ENCODE data around the gene COPG1. TPM values are rescaled to one million over a fixed set of nuclear protein-coding genes. Genes with fewer than 3 reads are reported as not detected.

COPG1 gene
- total and polyA plus RNA-seq, 2 donors (not counting 3 experiments of a cell fraction or from before 2014, with no cell fraction given) = 112 to 202 TPM

DNA sequence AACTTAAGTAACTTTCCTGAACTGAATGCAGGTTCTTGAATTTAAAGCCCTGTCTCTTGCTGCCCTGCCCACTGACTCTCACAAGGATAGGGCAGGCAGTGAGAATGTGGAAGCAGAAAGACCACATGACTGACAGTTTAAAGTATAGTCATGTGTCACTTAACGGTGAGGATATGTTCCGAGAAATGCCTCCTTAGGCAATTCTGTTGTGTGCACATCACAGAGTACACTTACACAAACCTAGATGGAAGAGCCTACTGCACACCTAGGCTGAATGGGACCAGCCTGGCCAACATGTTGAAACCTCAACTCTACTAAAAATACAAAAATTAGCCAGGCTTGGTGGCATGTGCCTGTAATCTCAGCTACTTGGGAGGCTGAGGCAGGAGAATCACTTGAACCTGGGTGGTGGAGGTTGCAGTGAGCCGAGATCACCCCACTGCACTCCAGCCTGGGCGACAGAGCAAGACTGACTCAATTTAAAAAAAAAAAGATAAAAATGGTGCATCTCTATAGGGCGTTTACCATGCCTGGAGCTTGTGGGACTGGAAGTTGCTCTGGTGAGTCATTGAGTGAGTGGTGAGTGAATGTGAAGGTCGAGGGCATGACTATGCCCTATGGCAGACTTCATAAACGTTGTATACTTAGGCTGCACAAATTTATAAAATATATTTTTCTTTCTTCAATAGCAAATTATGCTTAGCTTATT lies 18.9 kb upstream of the COPG1 start:
- Histone ChIP-seq H2AFZ (ENCODE audit: low read depth, low read length) (no peak overlapping the region), H3K79me2 (ENCODE audit: control insufficient read depth, insufficient read depth, low read length) (no peaks in the 10 kb centered on the region), H3K36me3 (ENCODE audit: control insufficient read depth in 2 of 2, extremely low read depth in 1 of 2, insufficient read depth in 2 of 2, low read length in 2 of 2) (no peaks in the 10 kb centered on the region), H3K4me1 (ENCODE audit: control insufficient read depth, extremely low read depth, insufficient read depth, low read length) (peaks cover 35% of the 10 kb centered on the region), H3K4me2 (ENCODE audit: insufficient read depth, low read length) (no peak overlapping the region), H3K4me3 (replicated peaks in 1 of 3; ENCODE audit: insufficient read depth in 1 of 3, low read depth in 1 of 3, low read length in 3 of 3) (no peak overlapping the region), H3K27me3 (ENCODE audit: control insufficient read depth in 2 of 2, insufficient read depth in 2 of 2, low read length in 2 of 2) (no peaks in the 10 kb centered on the region), H3K27ac (ENCODE audit: insufficient read depth, low read depth, low read length) (no peak overlapping the region), H3K9me1 (replicated peaks; ENCODE audit: control insufficient read depth, extremely low read depth, insufficient read depth, low read length) (no peaks in the 10 kb centered on the region), H3K9me3 (replicated peaks; ENCODE audit: control insufficient read depth, insufficient read depth, low read length) (no peaks in the 10 kb centered on the region), H3K9ac (replicated peaks; ENCODE audit: extremely low read depth, insufficient read depth, low read length) (no peak overlapping the region), H4K20me1 (replicated peaks; ENCODE audit: control insufficient read depth, extremely low read depth, insufficient read depth, low read length) (no peaks in the 10 kb centered on the region)
- dilution Hi-C loops (cut with MboI; ENCODE audit: extremely low pct_ligation_motif_present, low sequenced_read_pairs) (no loop called here), intact Hi-C loops (cut with micrococcal nuclease) (no loop called here)
- no TSS peak for BruUV-seq (replicated peaks)
- FAIRE-seq (peak; percentile 77), DNase-seq (ENCODE audit: low read depth, low spot score) (peak; percentile 46)
- POLR2A ChIA-PET = no interaction called here
- TF ChIP-seq JUN (IDR thresholded peaks at IDR 0.05; ENCODE audit: borderline replicate concordance, insufficient read depth, insufficient read length, low read depth) = peak; percentile 50
- peak; percentile 93 for TF ChIP-seq FOS (IDR thresholded peaks at IDR 0.05; ENCODE audit: borderline replicate concordance, insufficient read depth, low read length)
- TF ChIP-seq, protein P1, sequence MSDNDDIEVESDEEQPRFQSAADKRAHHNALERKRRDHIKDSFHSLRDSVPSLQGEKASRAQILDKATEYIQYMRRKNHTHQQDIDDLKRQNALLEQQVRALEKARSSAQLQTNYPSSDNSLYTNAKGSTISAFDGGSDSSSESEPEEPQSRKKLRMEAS (IDR thresholded peaks at IDR 0.05; ENCODE audit: insufficient read depth, insufficient read length) = no peak
- CTCF ChIA-PET = interaction anchor here (1.2 to 1.6 kb wide), 3 partner anchors 15 to 260 kb away, joined by 6 to 15 read pairs (median 9); partner anchors contain the start of gene ISY1

DNA sequence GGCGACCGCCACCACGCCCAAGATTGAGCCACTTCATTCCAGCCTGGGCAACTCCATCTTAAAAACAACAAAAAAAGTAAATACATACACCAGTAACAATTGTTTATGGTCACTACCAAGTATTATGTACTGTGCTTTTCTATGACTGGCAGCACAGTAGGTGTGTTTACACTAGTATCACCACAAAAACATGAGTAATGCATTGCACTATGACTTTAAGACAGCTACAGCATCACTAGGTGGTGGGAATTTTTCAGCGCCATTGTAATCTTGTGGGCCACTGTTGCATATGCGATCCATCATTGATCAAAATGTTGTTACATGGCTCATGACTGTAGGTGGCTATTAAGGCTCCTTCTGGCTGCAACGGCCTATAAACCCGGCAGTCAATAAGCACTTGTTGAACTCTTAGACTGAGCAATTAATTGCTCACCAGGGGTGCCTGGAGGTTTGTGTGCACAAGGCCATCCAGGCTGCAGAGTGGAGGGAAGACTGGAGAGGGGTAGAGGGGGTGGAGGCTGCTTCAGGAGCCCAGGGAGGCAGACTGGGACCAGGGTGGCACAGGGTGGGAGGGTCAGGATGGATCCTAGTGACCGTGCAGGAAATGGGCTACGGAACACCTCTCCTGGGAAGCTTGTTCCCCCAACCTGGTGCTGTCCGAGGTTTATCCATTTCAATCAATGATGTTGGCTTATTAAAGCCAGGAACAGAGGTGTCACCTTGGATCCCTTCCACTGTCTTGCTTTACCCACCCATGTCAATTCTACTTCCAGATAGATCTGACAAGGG lies 17.9 kb upstream of the COPG1 start:
- no peak overlapping the region for H3K9ac ChIP-seq (replicated peaks; ENCODE audit: extremely low read depth, insufficient read depth, low read length)
- peaks cover 27% of the 10 kb centered on the region for H3K4me1 ChIP-seq (ENCODE audit: control insufficient read depth, extremely low read depth, insufficient read depth, low read length)
- POLR2A ChIA-PET = no interaction called here
- dilution Hi-C loops (cut with MboI; ENCODE audit: extremely low pct_ligation_motif_present, low sequenced_read_pairs) (no loop called here), intact Hi-C loops (cut with micrococcal nuclease) (no loop called here)
- H3K9me3 ChIP-seq (replicated peaks; ENCODE audit: control insufficient read depth, insufficient read depth, low read length) = no peaks in the 10 kb centered on the region
- TF ChIP-seq, protein P1 (IDR thresholded peaks at IDR 0.05; ENCODE audit: insufficient read depth, insufficient read length) = no peak
- TF ChIP-seq POLR2A (IDR thresholded peaks at IDR 0.05; ENCODE audit: low read depth, low read length) (no peak), GATA2 (IDR thresholded peaks at IDR 0.05; ENCODE audit: insufficient read depth, insufficient read length, low read depth, low read length) (no peak), POLR2AphosphoS5 (IDR thresholded peaks at IDR 0.05; ENCODE audit: insufficient read depth, low read depth, low read length) (no peak), FOS (IDR thresholded peaks at IDR 0.05; ENCODE audit: borderline replicate concordance, insufficient read depth, low read length) (no peak), JUN (IDR thresholded peaks at IDR 0.05; ENCODE audit: borderline replicate concordance, insufficient read depth, insufficient read length, low read depth) (no peak), EZH2 (IDR thresholded peaks at IDR 0.05; ENCODE audit: borderline replicate concordance, low read depth, low read length, severe bottlenecking) (no peak), MYC (IDR thresholded peaks at IDR 0.05; ENCODE audit: low read depth, low read length) (no peak)
- TF ChIP-seq, protein P2, sequence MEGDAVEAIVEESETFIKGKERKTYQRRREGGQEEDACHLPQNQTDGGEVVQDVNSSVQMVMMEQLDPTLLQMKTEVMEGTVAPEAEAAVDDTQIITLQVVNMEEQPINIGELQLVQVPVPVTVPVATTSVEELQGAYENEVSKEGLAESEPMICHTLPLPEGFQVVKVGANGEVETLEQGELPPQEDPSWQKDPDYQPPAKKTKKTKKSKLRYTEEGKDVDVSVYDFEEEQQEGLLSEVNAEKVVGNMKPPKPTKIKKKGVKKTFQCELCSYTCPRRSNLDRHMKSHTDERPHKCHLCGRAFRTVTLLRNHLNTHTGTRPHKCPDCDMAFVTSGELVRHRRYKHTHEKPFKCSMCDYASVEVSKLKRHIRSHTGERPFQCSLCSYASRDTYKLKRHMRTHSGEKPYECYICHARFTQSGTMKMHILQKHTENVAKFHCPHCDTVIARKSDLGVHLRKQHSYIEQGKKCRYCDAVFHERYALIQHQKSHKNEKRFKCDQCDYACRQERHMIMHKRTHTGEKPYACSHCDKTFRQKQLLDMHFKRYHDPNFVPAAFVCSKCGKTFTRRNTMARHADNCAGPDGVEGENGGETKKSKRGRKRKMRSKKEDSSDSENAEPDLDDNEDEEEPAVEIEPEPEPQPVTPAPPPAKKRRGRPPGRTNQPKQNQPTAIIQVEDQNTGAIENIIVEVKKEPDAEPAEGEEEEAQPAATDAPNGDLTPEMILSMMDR (IDR thresholded peaks at IDR 0.05; ENCODE audit: extremely low read depth in 1 of 2, insufficient read depth in 1 of 2, low read depth in 1 of 2, low read length in 2 of 2) = no peak
- no peak overlapping the region for H3K4me3 ChIP-seq (replicated peaks in 1 of 3; ENCODE audit: insufficient read depth in 1 of 3, low read depth in 1 of 3, low read length in 3 of 3)
- H3K9me1 ChIP-seq (replicated peaks; ENCODE audit: control insufficient read depth, extremely low read depth, insufficient read depth, low read length) = no peaks in the 10 kb centered on the region
- no peaks in the 10 kb centered on the region for H3K79me2 ChIP-seq (ENCODE audit: control insufficient read depth, insufficient read depth, low read length)
- no peaks in the 10 kb centered on the region for H3K27me3 ChIP-seq (ENCODE audit: control insufficient read depth in 2 of 2, insufficient read depth in 2 of 2, low read length in 2 of 2)
- no TSS peak for BruUV-seq (replicated peaks)
- DNase-seq (ENCODE audit: low read depth, low spot score) = no peak
- no peak overlapping the region for H2AFZ ChIP-seq (ENCODE audit: low read depth, low read length)
- no peak overlapping the region for H3K4me2 ChIP-seq (ENCODE audit: insufficient read depth, low read length)
- H3K27ac ChIP-seq (ENCODE audit: insufficient read depth, low read depth, low read length) = no peak overlapping the region
- CTCF ChIA-PET = interaction anchor here (1.2 to 1.6 kb wide), 2 partner anchors 14 to 262 kb away, joined by 6 to 15 read pairs; no protein-coding TSS in a partner anchor
- no peaks in the 10 kb centered on the region for H4K20me1 ChIP-seq (replicated peaks; ENCODE audit: control insufficient read depth, extremely low read depth, insufficient read depth, low read length)
- no peaks in the 10 kb centered on the region for H3K36me3 ChIP-seq (ENCODE audit: control insufficient read depth in 2 of 2, extremely low read depth in 1 of 2, insufficient read depth in 2 of 2, low read length in 2 of 2)
- no peak for FAIRE-seq
